Vagina (tissue), 2 donors: ENCODE results near the gene NUDT3. TPM values are rescaled to one million over a fixed set of nuclear protein-coding genes. Genes with fewer than 3 reads are reported as not detected.

Experiments used
- DNase-seq, 2 donors: peaks; one replicate each; pipeline ENCODE4 v3.0.0-alpha.2; 2017; ENCODE audit errors: extremely low spot score in 2 of 2
- H3K27ac ChIP-seq: fragments of 200-600 bp; sonication (generic); one replicate; pipeline ENCODE4 v1.5.1; 2019
- H3K27me3 ChIP-seq: fragments of 200-600 bp; sonication (generic); one replicate; pipeline ENCODE4 v1.5.1; 2019
- H3K36me3 ChIP-seq, 2 donors: fragments of 200-600 bp; sonication (generic); one replicate each; pipeline ENCODE4 v1.5.1; 2017 to 2019
- H3K4me1 ChIP-seq: fragments of 200-600 bp; sonication (generic); one replicate; pipeline ENCODE4 v1.5.1; 2019
- H3K4me3 ChIP-seq, 2 donors: fragments of 200-600 bp; sonication (generic); 1 replicate in 1 of 2; 2 replicates in 1 of 2; pipeline ENCODE4 v1.5.1; 2016 to 2019
- H3K9me3 ChIP-seq: fragments of 200-600 bp; sonication (generic); one replicate; pipeline ENCODE4 v1.5.1; 2019
- CTCF ChIP-seq, 3 experiments: fragments of 450-650 bp in 2 of 3; fragments of 200-600 bp in 1 of 3; sonication (generic) in 1 of 3; IDR thresholded peaks; one replicate each; pipeline ENCODE4 v1.5.1; 2017 to 2019; ENCODE audit warnings: antibody characterized with exemption in 3 of 3, mild to moderate bottlenecking in 2 of 3, moderate library complexity in 2 of 3
- POLR2A ChIP-seq, 2 donors: fragments of 450-650 bp; IDR thresholded peaks; one replicate each; pipeline ENCODE4 v1.6.1; 2017; ENCODE audit warnings: antibody characterized with exemption in 2 of 2, mild to moderate bottlenecking in 2 of 2, moderate library complexity in 2 of 2
- POLR2AphosphoS5 ChIP-seq, 2 donors: sonication (generic); formaldehyde crosslinking; IDR thresholded peaks; one replicate each; pipeline ENCODE4 v1.9.0; 2017; ENCODE audit warnings: antibody characterized with exemption in 2 of 2, mild to moderate bottlenecking in 2 of 2, low read depth in 1 of 2; ENCODE audit not compliant: insufficient read depth in 1 of 2
- intact Hi-C: fragments of 100-400 bp; cut with DNase I; formaldehyde crosslinking; loops from one replicate; pipeline ENCODE4 v1.15.1; 2023
- total RNA-seq: library from RNA; depleted of rRNA; stranded (reverse); fragments of >200 nt; gene quantifications from one replicate; pipeline ENCODE4 v1.2.3, GENCODE V29; 2016

The NUDT3 gene
- total RNA-seq, 1 donor from 2014 or later: 27.0 TPM

- Histone ChIP-seq H3K27me3 (no peaks in the 10 kb centered on the region), H3K4me1 (peaks cover 7% of the 10 kb centered on the region), H3K4me3 (no peak overlapping the region), H3K9me3 (no peaks in the 10 kb centered on the region), H3K36me3 (no peaks in the 10 kb centered on the region), H3K27ac (no peak overlapping the region)
- DNase-seq: no peak
- TF ChIP-seq POLR2AphosphoS5 (IDR thresholded peaks at IDR 0.05; ENCODE audit: insufficient read depth in 1 of 2, low read depth in 1 of 2) (no peak), POLR2A (IDR thresholded peaks at IDR 0.05) (no peak), CTCF (IDR thresholded peaks at IDR 0.05) (no peak)
- intact Hi-C loops: no loop called here
Measured at GRCh38 chr6:34301408-34301807, 91.1 kb downstream of the NUDT3 start.

- DNase-seq: no peak
- intact Hi-C loops: no loop called here
- Histone ChIP-seq H3K9me3 (no peaks in the 10 kb centered on the region), H3K36me3 (peaks cover 0 to under 1% of the 10 kb centered on the region in 2 donors), H3K27ac (no peak overlapping the region), H3K4me3 (no peak overlapping the region), H3K4me1 (no peaks in the 10 kb centered on the region), H3K27me3 (no peaks in the 10 kb centered on the region)
- TF ChIP-seq CTCF (IDR thresholded peaks at IDR 0.05) (no peak), POLR2AphosphoS5 (IDR thresholded peaks at IDR 0.05; ENCODE audit: insufficient read depth in 1 of 2, low read depth in 1 of 2) (no peak), POLR2A (IDR thresholded peaks at IDR 0.05) (no peak)
Measured at GRCh38 chr6:34300332-34300751, 92.1 kb downstream of the NUDT3 start.

- peaks cover 0 to 15% of the 10 kb centered on the region in 2 donors for H3K36me3 ChIP-seq
- DNase-seq: no peak
- intact Hi-C loops: no loop called here
- no peaks in the 10 kb centered on the region for H3K4me1 ChIP-seq
- no peak overlapping the region for H3K27ac ChIP-seq
- TF ChIP-seq POLR2A (IDR thresholded peaks at IDR 0.05) (no peak), POLR2AphosphoS5 (IDR thresholded peaks at IDR 0.05; ENCODE audit: insufficient read depth in 1 of 2, low read depth in 1 of 2) (no peak)
- no peaks in the 10 kb centered on the region for H3K27me3 ChIP-seq
- no peaks in the 10 kb centered on the region for H3K9me3 ChIP-seq
- no peak overlapping the region for H3K4me3 ChIP-seq
Measured at GRCh38 chr6:34298941-34299340, 93.5 kb downstream of the NUDT3 start.

GRCh38 chr6:34295721-34296120 lies 96.7 kb downstream of the NUDT3 start:
- H3K36me3 ChIP-seq: peaks cover 0 to 35% of the 10 kb centered on the region in 2 donors
- TF ChIP-seq POLR2AphosphoS5 (IDR thresholded peaks at IDR 0.05; ENCODE audit: insufficient read depth in 1 of 2, low read depth in 1 of 2): no peak
- no peak for TF ChIP-seq CTCF (IDR thresholded peaks at IDR 0.05)
- no peak for TF ChIP-seq POLR2A (IDR thresholded peaks at IDR 0.05)
- intact Hi-C loops: no loop called here

GRCh38 chr6:34292954-34293353 lies 99.5 kb downstream of the NUDT3 start:
- Histone ChIP-seq H3K4me1 (no peaks in the 10 kb centered on the region), H3K36me3 (peaks cover 0 to 40% of the 10 kb centered on the region in 2 donors), H3K9me3 (no peaks in the 10 kb centered on the region), H3K27ac (no peak overlapping the region), H3K27me3 (no peaks in the 10 kb centered on the region), H3K4me3 (no peak overlapping the region)
- no peak for DNase-seq
- intact Hi-C loops: no loop called here
- TF ChIP-seq POLR2AphosphoS5 (IDR thresholded peaks at IDR 0.05; ENCODE audit: insufficient read depth in 1 of 2, low read depth in 1 of 2) (no peak), CTCF (IDR thresholded peaks at IDR 0.05) (no peak), POLR2A (IDR thresholded peaks at IDR 0.05) (no peak)

More at GRCh38 chr6:34295721-34296120, 96.7 kb downstream of the NUDT3 start:
- no peak overlapping the region for H3K27ac ChIP-seq
- H3K9me3 ChIP-seq: no peaks in the 10 kb centered on the region
- H3K4me1 ChIP-seq: no peaks in the 10 kb centered on the region
- DNase-seq: no peak
- H3K27me3 ChIP-seq: no peaks in the 10 kb centered on the region
- H3K4me3 ChIP-seq: no peak overlapping the region
